ENCODE measurements around the gene MON2. TPM values are rescaled to one million over a fixed set of nuclear protein-coding genes. Genes with fewer than 3 reads are reported as not detected.

Gene MON2
- total and polyA plus RNA-seq, 2 of the 8 experiments (the other 6 are each of a cell fraction or from before 2014, with no cell fraction given): 3.8 to 21.8 TPM

GRCh38 chr12:62613081-62613480 is 146.5 kb downstream of the MON2 start:
- Histone ChIP-seq H3K23ac (ENCODE audit: insufficient read length) (no peak overlapping the region), H4K91ac (replicated peaks; ENCODE audit: insufficient read length, low read length) (no peak overlapping the region), H2AK5ac (ENCODE audit: low read depth, low read length) (no peak overlapping the region), H3K23me2 (ENCODE audit: low read depth, low read length) (no peaks in the 10 kb centered on the region), H2BK12ac (ENCODE audit: low read depth, low read length) (no peak overlapping the region), H4K8ac (ENCODE audit: extremely low read depth, insufficient read depth, low read length) (no peak overlapping the region), H3K4me2 (ENCODE audit: insufficient read depth in 1 of 2, low read depth in 2 of 2, low read length in 2 of 2) (no peak overlapping the region), H3K9me3 (ENCODE audit: insufficient read depth in 2 of 2, low read depth in 1 of 2, low read length in 1 of 2) (no peaks in the 10 kb centered on the region), H3K14ac (ENCODE audit: insufficient read length) (no peak overlapping the region), H2BK120ac (replicated peaks; ENCODE audit: low read depth, low read length) (no peak overlapping the region), H2AFZ (ENCODE audit: low read length) (no peak overlapping the region), H3K27me3 (replicated peaks in 1 of 4; ENCODE audit: control insufficient read depth in 3 of 4, extremely low read depth in 1 of 4, insufficient read depth in 3 of 4, low read length in 3 of 4) (no peaks in the 10 kb centered on the region), H3K79me2 (ENCODE audit: control insufficient read depth in 1 of 2, insufficient read depth in 2 of 2, low read length in 2 of 2) (peaks cover 0 to 7% of the 10 kb centered on the region in 2 experiments; a peak in 2 of 4 replicates), H2BK5ac (ENCODE audit: low read depth, low read length) (no peak overlapping the region), H3K4me1 (replicated peaks in 1 of 4; ENCODE audit: control insufficient read depth in 3 of 4, insufficient read depth in 4 of 4, low read length in 3 of 4) (no peaks in the 10 kb centered on the region), H3K9ac (replicated peaks in 1 of 4; ENCODE audit: extremely low read depth in 1 of 4, low read depth in 3 of 4, low read length in 3 of 4) (no peak overlapping the region), H3K4me3 (ENCODE audit: extremely low read depth in 1 of 4, insufficient read depth in 2 of 4, low read depth in 3 of 4, low read length in 4 of 4) (no peak overlapping the region), H3K36me3 (ENCODE audit: control insufficient read depth in 2 of 4, insufficient read depth in 4 of 4, low read length in 3 of 4) (no peaks in the 10 kb centered on the region), H3K56ac (replicated peaks; ENCODE audit: insufficient read length, low read depth, low read length) (no peak overlapping the region), H2BK15ac (ENCODE audit: low read length) (no peak overlapping the region), H4K5ac (ENCODE audit: insufficient read length, low read depth, low read length) (no peak overlapping the region), H3K27ac (ENCODE audit: low read depth, low read length) (no peak overlapping the region), H3K18ac (ENCODE audit: extremely low read depth, low read length) (no peak overlapping the region), H4K20me1 (replicated peaks in 1 of 2; ENCODE audit: control insufficient read depth in 1 of 2, insufficient read depth in 2 of 2, low read length in 2 of 2) (no peaks in the 10 kb centered on the region), H2BK20ac (ENCODE audit: low read length) (no peak overlapping the region), H3K79me1 (ENCODE audit: low read depth, low read length) (no peaks in the 10 kb centered on the region), H3K4ac (replicated peaks; ENCODE audit: insufficient read length, low read depth, low read length) (no peak overlapping the region)
- DNase-seq (ENCODE audit: low read depth in 1 of 2, low spot score in 2 of 2): no peak
- no peak for FAIRE-seq
- ChIA-PET POLR2A (ENCODE audit: partially characterized antibody) (interaction anchor here (1.0 kb wide), 1 partner anchor 11 kb away, joined by 3 read pairs; no protein-coding TSS in a partner anchor), CTCF (ENCODE audit: partially characterized antibody) (interaction anchor here (0.6 to 2.2 kb wide), 6 partner anchors 12 to 386 kb away, joined by 3 to 4 read pairs (median 4); no protein-coding TSS in a partner anchor)
- 100% methylated on average over 1 of the region's 1 CpG; no CpG with 5 or more reads in 1 of the 2 experiments for WGBS, 2 experiments (ENCODE audit: extremely low coverage in 1 of 2, insufficient coverage in 1 of 2, insufficient read length in 1 of 2, insufficient replicate concordance in 2 of 2, low coverage in 1 of 2, low lambda C conversion rate in 2 of 2, missing lambda C conversion rate in 1 of 2)
- no peak for TF ChIP-seq EP300 (IDR thresholded peaks at IDR 0.05; ENCODE audit: borderline replicate concordance in 1 of 2, low read depth in 2 of 2, low read length in 2 of 2)
- TF ChIP-seq BCL11A (IDR thresholded peaks at IDR 0.05; ENCODE audit: low read depth in 2 of 2, low read length in 2 of 2): no peak
- no peak for TF ChIP-seq BRCA1 (IDR thresholded peaks at IDR 0.05; ENCODE audit: low read depth, low read length)
- TF ChIP-seq YY1 (IDR thresholded peaks at IDR 0.05; ENCODE audit: low read depth, low read length): no peak
- TF ChIP-seq TCF12 (IDR thresholded peaks at IDR 0.05; ENCODE audit: low read depth, low read length): no peak
- TF ChIP-seq GTF2F1 (IDR thresholded peaks at IDR 0.05; ENCODE audit: borderline replicate concordance, low read depth, low read length): no peak
- TF ChIP-seq CEBPB (IDR thresholded peaks at IDR 0.05; ENCODE audit: low read depth, low read length): no peak
- no peak for TF ChIP-seq SP1 (IDR thresholded peaks at IDR 0.05; ENCODE audit: low read depth, low read length)
- TF ChIP-seq JUN (IDR thresholded peaks at IDR 0.05; ENCODE audit: low read depth, low read length): no peak
- TF ChIP-seq MAX (IDR thresholded peaks at IDR 0.05): no peak
- no peak for TF ChIP-seq NANOG (IDR thresholded peaks at IDR 0.05; ENCODE audit: insufficient read depth, low read depth, low read length, poor library complexity, severe bottlenecking)
- no peak for TF ChIP-seq POLR2A (IDR thresholded peaks at IDR 0.05; ENCODE audit: control extremely low read depth in 1 of 2, low read depth in 2 of 2, low read length in 2 of 2)
- no peak for TF ChIP-seq RNF2 (IDR thresholded peaks at IDR 0.05; ENCODE audit: borderline replicate concordance, low read depth, low read length, missing control alignments, poor library complexity, severe bottlenecking)
- no peak for TF ChIP-seq CHD1 (IDR thresholded peaks at IDR 0.05; ENCODE audit: low read depth, low read length)
- TF ChIP-seq HDAC6 (IDR thresholded peaks at IDR 0.05; ENCODE audit: low read depth, low read length): no peak
